PC-9 (cell line): ENCODE measurements around the gene MTF2.

Experiments
- EZH2 ChIP-seq: fragments of 200-600 bp; sonication (generic); IDR thresholded peaks from 2 replicates; pipeline ENCODE4 v1.8.0; 2017; ENCODE audit warnings: antibody characterized with exemption, low read depth
- TF ChIP-seq, protein P1 (sequence below): fragments of 200-600 bp; sonication (generic); conservative IDR thresholded peaks from 2 replicates; pipeline ENCODE4 v1.6.1; 2017; ENCODE audit warnings: mixed run types, antibody characterized with exemption, mild to moderate bottlenecking, moderate library complexity

- TF ChIP-seq, protein P1, sequence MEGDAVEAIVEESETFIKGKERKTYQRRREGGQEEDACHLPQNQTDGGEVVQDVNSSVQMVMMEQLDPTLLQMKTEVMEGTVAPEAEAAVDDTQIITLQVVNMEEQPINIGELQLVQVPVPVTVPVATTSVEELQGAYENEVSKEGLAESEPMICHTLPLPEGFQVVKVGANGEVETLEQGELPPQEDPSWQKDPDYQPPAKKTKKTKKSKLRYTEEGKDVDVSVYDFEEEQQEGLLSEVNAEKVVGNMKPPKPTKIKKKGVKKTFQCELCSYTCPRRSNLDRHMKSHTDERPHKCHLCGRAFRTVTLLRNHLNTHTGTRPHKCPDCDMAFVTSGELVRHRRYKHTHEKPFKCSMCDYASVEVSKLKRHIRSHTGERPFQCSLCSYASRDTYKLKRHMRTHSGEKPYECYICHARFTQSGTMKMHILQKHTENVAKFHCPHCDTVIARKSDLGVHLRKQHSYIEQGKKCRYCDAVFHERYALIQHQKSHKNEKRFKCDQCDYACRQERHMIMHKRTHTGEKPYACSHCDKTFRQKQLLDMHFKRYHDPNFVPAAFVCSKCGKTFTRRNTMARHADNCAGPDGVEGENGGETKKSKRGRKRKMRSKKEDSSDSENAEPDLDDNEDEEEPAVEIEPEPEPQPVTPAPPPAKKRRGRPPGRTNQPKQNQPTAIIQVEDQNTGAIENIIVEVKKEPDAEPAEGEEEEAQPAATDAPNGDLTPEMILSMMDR = no peak
- no peak for TF ChIP-seq EZH2
Observed at GRCh38 chr1:93078203-93078602, 880 bp upstream of the MTF2 start.
